ENCODE results near the gene LDB3. TPM values are rescaled to one million over a fixed set of nuclear protein-coding genes. Genes with fewer than 3 reads are reported as not detected.

LDB3 gene, protein sequence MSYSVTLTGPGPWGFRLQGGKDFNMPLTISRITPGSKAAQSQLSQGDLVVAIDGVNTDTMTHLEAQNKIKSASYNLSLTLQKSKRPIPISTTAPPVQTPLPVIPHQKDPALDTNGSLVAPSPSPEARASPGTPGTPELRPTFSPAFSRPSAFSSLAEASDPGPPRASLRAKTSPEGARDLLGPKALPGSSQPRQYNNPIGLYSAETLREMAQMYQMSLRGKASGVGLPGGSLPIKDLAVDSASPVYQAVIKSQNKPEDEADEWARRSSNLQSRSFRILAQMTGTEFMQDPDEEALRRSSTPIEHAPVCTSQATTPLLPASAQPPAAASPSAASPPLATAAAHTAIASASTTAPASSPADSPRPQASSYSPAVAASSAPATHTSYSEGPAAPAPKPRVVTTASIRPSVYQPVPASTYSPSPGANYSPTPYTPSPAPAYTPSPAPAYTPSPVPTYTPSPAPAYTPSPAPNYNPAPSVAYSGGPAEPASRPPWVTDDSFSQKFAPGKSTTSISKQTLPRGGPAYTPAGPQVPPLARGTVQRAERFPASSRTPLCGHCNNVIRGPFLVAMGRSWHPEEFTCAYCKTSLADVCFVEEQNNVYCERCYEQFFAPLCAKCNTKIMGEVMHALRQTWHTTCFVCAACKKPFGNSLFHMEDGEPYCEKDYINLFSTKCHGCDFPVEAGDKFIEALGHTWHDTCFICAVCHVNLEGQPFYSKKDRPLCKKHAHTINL
- under 0.01 and 0.13 TPM in 2 replicates for total RNA-seq

DNA sequence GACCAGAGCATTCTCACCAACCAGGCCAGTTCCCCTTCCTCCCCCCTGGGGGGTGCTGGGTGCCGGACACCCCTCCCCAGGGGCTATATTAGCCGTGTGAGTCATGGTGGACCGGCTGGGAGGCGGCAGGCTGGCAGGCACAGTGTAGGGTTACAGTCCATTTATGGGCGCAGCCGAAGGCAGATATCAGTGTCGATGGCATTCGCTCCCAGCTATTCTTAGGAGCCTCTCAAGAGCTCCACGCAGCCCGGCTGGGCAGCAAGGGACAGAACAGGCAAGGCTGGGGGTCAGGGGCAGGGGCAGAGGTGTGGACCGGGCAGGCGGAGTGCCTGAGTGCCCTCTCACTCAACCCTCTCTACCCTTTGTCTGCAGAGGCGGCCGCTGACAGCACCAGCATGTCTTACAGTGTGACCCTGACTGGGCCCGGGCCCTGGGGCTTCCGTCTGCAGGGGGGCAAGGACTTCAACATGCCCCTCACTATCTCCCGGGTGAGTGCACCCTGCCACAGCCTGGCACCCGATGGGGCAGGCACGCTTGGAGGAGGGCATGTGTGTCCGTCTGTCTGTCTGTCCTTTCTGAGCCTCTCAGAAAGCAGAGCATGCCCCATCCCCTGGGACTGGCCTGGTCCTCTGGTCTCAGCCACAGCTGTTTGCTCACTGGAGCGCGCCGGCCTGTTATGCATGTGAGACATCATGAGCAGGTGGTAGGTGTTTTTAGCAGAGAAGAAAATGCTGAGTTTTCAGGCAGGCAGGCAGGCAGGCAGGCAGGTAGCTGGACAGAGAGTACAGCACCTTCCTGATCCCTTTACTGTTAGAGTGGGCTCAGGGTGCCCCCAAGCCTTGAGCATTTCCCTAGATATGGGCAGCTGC lies at the start of gene LDB3:
LDB3 (plus strand) TSS at position 215 of the 869 bp plus-strand sequence; CDS start at position 396, 181 bp downstream.

DNA sequence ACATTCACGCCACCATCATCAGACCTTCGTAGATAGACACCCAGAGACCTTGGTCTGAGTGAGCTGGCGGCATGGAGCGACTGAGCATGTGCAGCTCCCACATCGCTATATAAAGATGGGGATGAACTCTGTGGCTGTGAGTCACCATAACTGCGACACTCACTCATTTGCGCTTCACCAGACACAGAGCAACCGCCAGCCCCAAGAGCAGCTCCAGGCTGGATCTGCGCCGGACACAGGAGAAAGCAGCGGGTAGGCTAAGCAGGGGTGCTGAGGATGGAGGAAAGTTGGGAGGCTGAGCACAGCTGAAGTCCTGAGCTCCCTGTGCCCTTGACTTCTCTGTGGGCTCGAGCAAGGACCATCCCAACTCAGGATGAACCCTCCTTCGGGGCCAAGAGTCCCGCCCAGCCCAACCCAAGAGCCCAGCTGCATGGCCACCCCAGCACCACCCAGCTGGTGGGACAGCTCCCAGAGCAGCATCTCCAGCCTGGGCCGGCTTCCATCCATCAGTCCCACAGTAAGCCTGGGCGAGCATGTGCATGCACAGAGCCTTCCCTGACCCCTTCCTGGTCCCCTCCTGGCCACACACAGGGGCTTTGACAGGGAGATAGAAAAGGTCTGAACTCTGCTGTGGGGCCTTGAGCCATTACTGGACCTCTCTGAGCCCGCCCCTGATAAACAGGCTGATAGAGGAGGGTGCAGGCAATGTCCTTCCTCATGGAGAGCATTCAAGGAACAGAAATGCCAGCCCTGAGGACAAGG lies 13.7 kb upstream of the LDB3 start, which contains the start of gene OPN4:
OPN4 (plus strand) TSS at position 137 of the 762 bp plus-strand sequence; CDS start at position 374, 237 bp downstream.

DNA sequence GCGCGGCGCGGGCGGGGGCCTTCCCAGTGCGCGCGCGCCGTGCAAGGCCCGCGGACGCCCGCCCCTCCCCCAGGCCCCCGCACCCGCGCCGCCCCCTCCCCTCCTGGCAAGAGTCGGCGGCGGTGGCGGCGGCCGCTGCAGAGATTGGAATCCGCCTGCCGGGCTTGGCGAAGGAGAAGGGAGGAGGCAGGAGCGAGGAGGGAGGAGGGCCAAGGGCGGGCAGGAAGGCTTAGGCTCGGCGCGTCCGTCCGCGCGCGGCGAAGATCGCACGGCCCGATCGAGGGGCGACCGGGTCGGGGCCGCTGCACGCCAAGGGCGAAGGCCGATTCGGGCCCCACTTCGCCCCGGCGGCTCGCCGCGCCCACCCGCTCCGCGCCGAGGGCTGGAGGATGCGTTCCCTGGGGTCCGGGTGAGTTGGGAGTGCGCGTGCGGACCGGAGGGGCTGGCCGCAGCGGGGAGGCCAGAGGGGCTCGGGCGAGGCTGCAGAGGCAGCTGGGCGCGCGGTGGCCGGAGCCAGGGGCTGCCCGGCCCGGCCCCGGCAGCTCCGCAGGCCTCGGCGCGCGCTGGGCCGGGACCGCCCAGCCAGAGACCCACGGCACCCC lies 88.3 kb downstream of the LDB3 start, which contains the start of gene BMPR1A:
BMPR1A (plus strand) TSS at position 109 of the 602 bp plus-strand sequence. CDS start 119,400 bp downstream, outside the sequence.

Other genes starting within 250 kb of the LDB3 start
- gene WAPL, start 146.7 kb upstream of the LDB3 start, total RNA-seq = 15.5 and 17.1 TPM in 2 replicates
- not detected in 2 replicates for gene OPN4, start 14.0 kb upstream of the LDB3 start, total RNA-seq
- 18.9 and 20.9 TPM in 2 replicates for gene BMPR1A, start 88.1 kb downstream of the LDB3 start, total RNA-seq

All from mesangial cell (primary cell).